ENCODE results near the gene TRIM71.

TRIM71 gene

DNA sequence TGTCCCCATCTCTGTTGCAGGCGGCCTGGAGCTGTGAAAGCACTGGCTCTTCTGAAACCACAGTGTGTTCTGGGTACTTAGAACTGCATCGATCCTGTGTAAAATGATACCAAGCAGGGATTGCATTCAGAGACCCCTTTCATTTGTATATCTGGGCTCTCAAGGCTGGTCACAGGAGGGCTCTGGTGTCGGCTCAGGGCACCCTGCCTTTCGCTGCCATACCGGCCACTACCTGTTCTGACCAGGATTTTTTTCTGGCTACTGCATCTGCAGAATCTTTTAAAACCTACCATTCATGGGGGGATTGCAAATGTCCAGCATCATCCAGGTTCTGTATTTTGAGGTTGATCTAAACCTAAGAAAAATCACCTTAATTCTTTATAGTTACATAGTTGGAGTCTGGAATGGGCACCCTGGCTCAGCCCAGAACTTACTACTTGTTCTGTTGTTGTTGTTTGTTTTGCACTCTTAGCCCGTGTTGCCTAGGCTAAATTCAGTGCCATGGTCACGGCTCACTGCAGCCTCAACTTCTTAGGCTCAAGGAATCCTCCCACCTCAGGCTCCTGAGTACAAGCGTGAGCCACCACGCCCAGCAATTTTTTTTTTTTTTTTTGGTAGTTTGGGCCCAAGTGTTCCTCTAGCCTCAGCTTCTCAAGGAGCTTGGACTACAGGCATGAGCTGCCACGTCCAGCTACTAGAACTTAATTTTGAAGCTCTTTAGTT is 52.7 kb downstream of the TRIM71 start:
- no peak for DNase-seq (ENCODE audit: low read depth)
- TF ChIP-seq, protein P1, sequence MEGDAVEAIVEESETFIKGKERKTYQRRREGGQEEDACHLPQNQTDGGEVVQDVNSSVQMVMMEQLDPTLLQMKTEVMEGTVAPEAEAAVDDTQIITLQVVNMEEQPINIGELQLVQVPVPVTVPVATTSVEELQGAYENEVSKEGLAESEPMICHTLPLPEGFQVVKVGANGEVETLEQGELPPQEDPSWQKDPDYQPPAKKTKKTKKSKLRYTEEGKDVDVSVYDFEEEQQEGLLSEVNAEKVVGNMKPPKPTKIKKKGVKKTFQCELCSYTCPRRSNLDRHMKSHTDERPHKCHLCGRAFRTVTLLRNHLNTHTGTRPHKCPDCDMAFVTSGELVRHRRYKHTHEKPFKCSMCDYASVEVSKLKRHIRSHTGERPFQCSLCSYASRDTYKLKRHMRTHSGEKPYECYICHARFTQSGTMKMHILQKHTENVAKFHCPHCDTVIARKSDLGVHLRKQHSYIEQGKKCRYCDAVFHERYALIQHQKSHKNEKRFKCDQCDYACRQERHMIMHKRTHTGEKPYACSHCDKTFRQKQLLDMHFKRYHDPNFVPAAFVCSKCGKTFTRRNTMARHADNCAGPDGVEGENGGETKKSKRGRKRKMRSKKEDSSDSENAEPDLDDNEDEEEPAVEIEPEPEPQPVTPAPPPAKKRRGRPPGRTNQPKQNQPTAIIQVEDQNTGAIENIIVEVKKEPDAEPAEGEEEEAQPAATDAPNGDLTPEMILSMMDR (conservative IDR thresholded peaks at IDR 0.05; ENCODE audit: control insufficient read depth, insufficient read depth, low read depth, low read length) = no peak
- H3K4me3 ChIP-seq (ENCODE audit: control insufficient read depth, low read depth, low read length) = no peak overlapping the region

DNA sequence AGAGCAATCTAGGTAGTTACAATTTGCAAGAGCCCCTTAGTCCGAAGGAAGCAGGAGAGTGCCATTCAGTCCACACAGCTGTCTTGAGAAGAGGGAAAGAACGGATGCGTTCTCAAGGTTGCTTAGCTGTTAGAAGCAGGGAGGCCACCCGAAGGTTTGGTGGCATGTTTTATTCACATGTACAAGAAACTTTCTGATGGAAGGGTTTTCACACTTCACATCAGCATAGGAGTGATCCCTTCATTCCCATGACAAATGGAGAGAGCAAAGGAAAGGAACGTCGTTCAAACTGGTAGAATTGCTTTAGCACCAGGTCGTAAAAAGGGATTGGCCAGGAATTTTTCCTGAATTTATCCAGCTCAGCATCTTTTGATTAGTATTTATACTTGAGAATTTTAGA is 53.5 kb downstream of the TRIM71 start:
- no peak for DNase-seq (ENCODE audit: low read depth)
- TF ChIP-seq, protein P1 (conservative IDR thresholded peaks at IDR 0.05; ENCODE audit: control insufficient read depth, insufficient read depth, low read depth, low read length) = no peak
- no peak overlapping the region for H3K4me3 ChIP-seq (ENCODE audit: control insufficient read depth, low read depth, low read length)

DNA sequence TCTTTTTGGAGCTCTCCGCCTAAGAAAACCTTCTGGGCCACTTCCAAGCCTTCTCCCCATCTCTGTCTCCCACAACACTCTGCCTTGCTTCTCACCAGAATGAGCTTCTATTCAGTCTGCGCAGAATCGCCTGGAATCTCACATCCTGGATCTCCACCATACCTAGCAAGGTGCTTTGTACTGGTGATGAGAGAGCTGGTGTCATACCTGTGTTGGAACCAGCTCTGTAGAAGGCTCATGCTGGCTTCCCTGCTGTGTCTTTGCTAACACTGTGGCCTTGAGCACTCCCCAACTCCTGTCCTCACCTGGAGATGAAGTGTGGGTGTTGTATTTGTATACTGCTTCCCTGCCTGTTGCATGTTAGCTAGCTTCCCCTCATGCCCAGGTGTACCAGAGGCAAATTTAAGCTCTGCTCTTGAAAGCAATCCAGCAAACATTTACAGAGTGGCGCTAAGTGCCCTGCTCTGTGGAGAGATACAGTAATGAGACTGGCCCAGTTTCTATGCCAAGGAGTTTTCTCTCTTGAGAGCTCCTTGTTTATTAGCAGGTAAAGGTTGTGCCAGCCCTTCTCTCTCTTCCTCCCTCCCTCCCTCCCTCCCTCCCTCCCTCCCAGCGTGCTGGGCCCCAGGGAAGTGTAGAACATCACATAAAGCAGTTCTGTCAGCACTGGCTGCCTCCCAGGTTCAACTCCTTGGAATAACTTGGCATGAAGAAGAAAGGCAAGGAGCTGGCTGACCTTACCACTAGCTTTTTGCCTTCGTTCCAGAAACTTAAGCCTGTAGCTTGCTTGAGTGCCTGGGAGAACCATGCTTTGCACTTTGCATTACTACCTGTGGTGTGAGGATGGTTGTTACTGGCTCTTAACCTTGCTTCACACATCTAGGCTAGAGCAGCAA is 54.9 kb downstream of the TRIM71 start:
- TF ChIP-seq, protein P1 (conservative IDR thresholded peaks at IDR 0.05; ENCODE audit: control insufficient read depth, insufficient read depth, low read depth, low read length) = no peak
- peak; percentile 40 for DNase-seq (ENCODE audit: low read depth)
- H3K4me3 ChIP-seq (ENCODE audit: control insufficient read depth, low read depth, low read length) = no peak overlapping the region

DNA sequence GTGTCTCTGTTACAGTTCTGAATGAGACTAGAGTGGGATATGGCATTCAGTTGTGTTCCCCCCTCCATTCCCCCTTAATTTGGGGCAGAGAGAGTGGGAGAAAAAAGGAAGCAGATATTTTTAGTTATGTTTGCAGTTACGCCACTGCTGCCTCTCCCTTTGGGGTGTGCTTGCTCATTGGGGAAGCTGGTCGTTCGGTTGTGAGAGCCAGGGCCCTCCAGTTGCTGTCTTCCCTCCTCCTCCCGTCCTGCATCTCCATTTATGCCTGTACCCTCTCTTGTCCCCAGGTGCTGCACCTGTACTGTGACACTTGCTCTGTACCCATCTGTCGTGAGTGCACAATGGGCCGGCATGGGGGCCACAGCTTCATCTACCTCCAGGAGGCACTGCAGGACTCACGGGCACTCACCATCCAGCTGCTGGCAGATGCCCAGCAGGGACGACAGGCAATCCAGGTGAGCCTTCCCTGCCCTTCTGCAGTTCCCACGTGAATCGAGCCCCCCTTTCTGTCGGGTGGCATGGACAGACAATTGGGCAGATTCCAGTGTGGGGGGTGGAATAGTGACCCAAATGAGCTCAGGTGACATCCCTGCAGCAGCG is 55.8 kb downstream of the TRIM71 start:
- TF ChIP-seq, protein P1 (conservative IDR thresholded peaks at IDR 0.05; ENCODE audit: control insufficient read depth, insufficient read depth, low read depth, low read length) = no peak
- H3K4me3 ChIP-seq (ENCODE audit: control insufficient read depth, low read depth, low read length) = no peak overlapping the region
- no peak for DNase-seq (ENCODE audit: low read depth)

DNA sequence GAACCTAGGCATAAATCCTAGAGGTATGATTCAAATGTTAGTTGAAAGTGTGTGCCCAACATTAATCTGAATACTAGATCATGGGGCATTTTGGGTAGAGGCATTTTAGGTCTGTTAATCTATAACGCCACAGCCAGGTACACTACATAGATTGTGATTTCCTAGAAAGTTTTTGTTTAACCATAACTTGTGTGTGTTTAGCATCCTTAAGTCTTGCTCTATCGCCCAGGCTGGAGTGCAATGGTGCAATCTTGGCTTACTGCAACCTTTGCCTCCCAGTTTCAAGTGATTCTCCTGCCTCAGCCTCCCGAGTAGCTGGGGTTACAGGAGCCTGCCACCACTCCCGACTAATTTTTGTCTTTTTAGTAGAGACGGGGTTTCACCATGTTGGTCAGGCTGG is 59.1 kb downstream of the TRIM71 start:
- no peak for DNase-seq (ENCODE audit: low read depth)
- no peak overlapping the region for H3K4me3 ChIP-seq (ENCODE audit: control insufficient read depth, low read depth, low read length)
- TF ChIP-seq, protein P1 (conservative IDR thresholded peaks at IDR 0.05; ENCODE audit: control insufficient read depth, insufficient read depth, low read depth, low read length) = no peak

DNA sequence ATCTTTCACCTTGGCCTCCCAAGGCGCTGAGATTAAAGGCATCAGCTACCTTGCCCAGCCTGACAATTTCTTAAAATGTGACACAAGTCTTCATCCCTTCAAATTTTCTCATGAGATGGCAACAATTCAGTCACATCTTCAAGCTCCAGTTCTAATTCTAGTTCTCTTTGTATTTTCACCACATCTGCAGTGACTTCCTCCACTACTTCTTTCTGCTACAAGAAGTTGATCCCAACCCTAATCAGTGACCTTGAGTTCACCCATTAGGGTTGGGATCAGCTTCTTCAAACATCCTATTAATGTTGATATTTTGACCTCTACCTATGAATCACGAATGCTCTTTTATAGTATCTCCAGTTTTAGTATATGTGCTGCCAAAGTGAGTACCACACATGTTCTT is 59.8 kb downstream of the TRIM71 start:
- H3K4me3 ChIP-seq (ENCODE audit: control insufficient read depth, low read depth, low read length) = no peak overlapping the region
- DNase-seq (ENCODE audit: low read depth) = no peak
- TF ChIP-seq, protein P1 (conservative IDR thresholded peaks at IDR 0.05; ENCODE audit: control insufficient read depth, insufficient read depth, low read depth, low read length) = no peak
